K562 (cell line): ENCODE measurements around the gene TSHR. TPM values are rescaled to one million over a fixed set of nuclear protein-coding genes. Genes with fewer than 3 reads are reported as not detected.

ENCODE experiments used
- FOXP4 ChIP-seq: sonication (generic); formaldehyde crosslinking; IDR thresholded peaks from 2 replicates; pipeline ENCODE4 v1.8.0; 2022; ENCODE audit warnings: mild to moderate bottlenecking, missing genetic modification reagents, borderline replicate concordance
- KHSRP ChIP-seq: fragments of 450-650 bp; IDR thresholded peaks from 2 replicates; pipeline ENCODE4 v1.6.1; 2017
- RBBP5 ChIP-seq: fragments of 200-600 bp; sonication (generic); IDR thresholded peaks from 2 replicates; pipeline ENCODE4 v1.6.1; 2012; ENCODE audit warnings: borderline replicate concordance, mild to moderate bottlenecking, low read length, control low read depth, inconsistent platforms; ENCODE audit not compliant: insufficient read depth, poor library complexity, severe bottlenecking
- U2AF1 ChIP-seq: fragments of 200-400 bp; formaldehyde crosslinking; optimal IDR thresholded peaks from 2 replicates; pipeline ENCODE3; 2017; ENCODE audit warnings: mild to moderate bottlenecking, low read depth, low read length, moderate library complexity
- YY1 ChIP-seq, 3 experiments: IDR thresholded peaks; 2 replicates each; pipeline ENCODE4 v1.6.1; 2011; ENCODE audit warnings: low read length in 2 of 3, mild to moderate bottlenecking in 2 of 3, moderate library complexity in 2 of 3, borderline replicate concordance in 1 of 3, control low read depth in 1 of 3, low read depth in 1 of 3; ENCODE audit not compliant: insufficient read depth in 3 of 3, insufficient replicate concordance in 2 of 3, control insufficient read depth in 1 of 3, insufficient read length in 1 of 3; ENCODE audit errors: extremely low read depth in 1 of 3
- ZNF589 ChIP-seq: fragments of 200-800 bp; sonication (Bioruptor generic); IDR thresholded peaks from 2 replicates; pipeline ENCODE4 v1.6.1; 2016; ENCODE audit warnings: low read depth, missing genetic modification characterization, missing compliant biosample characterization
- polyA plus RNA-seq, 8 experiments: library from polyadenylated mRNA; depleted of rRNA in 4 of 8; stranded (reverse) in 5 of 8; unstranded in 3 of 8; fragments of >200 nt; fragmentation: Nextera tagmentation in 2 of 8; fragmentation: Illumina TruSeq in 1 of 8; extraction: Ambion mirVana in 2 of 8; extraction: Trizol in 1 of 8; gene quantifications; 2 replicates each; pipeline versions ENCODE4 v1.2.1 to v1.2.3, GENCODE V29; 2011 to 2014; ENCODE audit warnings: inconsistent platforms in 1 of 8, missing spikeins in 1 of 8
- total RNA-seq, 7 experiments: library from RNA; depleted of rRNA in 6 of 7; stranded (reverse); fragments of >200 nt in 6 of 7; fragmentation: Illumina TruSeq in 2 of 7; extraction: Trizol in 2 of 7; gene quantifications; 2 replicates each; pipeline versions ENCODE4 v1.2.1 to v1.2.3, GENCODE V29; 2011 to 2021; ENCODE audit warnings: low replicate concordance in 1 of 7
- TF ChIP-seq, protein P1 (sequence below): fragments of 450-650 bp; IDR thresholded peaks from 2 replicates; pipeline ENCODE4 v1.7.1; 2018; ENCODE audit warnings: mild to moderate bottlenecking, low read depth; ENCODE audit not compliant: partially characterized antibody

Gene TSHR
- total and polyA plus RNA-seq, 9 of the 15 experiments (the other 6 are each of a cell fraction or from before 2014, with no cell fraction given) = 0.01 to 0.10 TPM; not detected in 7

DNA sequence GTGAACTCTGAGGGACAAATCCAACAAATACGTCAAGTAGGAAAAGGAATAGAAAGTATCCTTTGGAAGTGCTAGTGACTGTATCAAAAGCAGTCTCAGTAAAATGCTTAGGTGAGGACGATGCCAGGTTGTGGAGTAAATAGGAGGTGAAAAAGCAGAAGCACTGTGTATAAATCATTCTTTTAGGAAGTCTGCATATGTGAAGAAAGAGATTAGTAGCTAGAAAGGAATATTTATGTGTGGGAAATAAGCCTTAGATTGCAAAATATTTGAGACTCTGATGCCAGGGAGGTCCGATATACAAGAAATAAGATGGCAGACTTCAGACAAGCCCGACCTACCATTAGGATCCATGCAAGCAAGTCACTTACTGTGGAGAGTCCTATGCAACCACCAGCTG is 21.7 kb upstream of the TSHR start (continued):
- no peak for TF ChIP-seq YY1 (IDR thresholded peaks at IDR 0.05; ENCODE audit: borderline replicate concordance in 1 of 3, control insufficient read depth in 1 of 3, extremely low read depth in 1 of 3, insufficient read depth in 3 of 3, insufficient read length in 1 of 3, insufficient replicate concordance in 2 of 3, low read depth in 1 of 3, low read length in 2 of 3)
- TF ChIP-seq ZNF589 = no peak
- TF ChIP-seq FOXP4 (CRISPR knock-in tag) = no peak
- TF ChIP-seq, protein P1, sequence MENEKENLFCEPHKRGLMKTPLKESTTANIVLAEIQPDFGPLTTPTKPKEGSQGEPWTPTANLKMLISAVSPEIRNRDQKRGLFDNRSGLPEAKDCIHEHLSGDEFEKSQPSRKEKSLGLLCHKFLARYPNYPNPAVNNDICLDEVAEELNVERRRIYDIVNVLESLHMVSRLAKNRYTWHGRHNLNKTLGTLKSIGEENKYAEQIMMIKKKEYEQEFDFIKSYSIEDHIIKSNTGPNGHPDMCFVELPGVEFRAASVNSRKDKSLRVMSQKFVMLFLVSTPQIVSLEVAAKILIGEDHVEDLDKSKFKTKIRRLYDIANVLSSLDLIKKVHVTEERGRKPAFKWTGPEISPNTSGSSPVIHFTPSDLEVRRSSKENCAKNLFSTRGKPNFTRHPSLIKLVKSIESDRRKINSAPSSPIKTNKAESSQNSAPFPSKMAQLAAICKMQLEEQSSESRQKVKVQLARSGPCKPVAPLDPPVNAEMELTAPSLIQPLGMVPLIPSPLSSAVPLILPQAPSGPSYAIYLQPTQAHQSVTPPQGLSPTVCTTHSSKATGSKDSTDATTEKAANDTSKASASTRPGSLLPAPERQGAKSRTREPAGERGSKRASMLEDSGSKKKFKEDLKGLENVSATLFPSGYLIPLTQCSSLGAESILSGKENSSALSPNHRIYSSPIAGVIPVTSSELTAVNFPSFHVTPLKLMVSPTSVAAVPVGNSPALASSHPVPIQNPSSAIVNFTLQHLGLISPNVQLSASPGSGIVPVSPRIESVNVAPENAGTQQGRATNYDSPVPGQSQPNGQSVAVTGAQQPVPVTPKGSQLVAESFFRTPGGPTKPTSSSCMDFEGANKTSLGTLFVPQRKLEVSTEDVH = no peak
- no peak for TF ChIP-seq RBBP5
- no peak for TF ChIP-seq U2AF1
- no peak for TF ChIP-seq KHSRP
